ENCODE measurements around the gene ZNF701. TPM values are rescaled to one million over a fixed set of nuclear protein-coding genes. Genes with fewer than 3 reads are reported as not detected.
"Not testable (repeated sequence)": the region's sequence is repeated elsewhere in the genome, so short reads cannot be mapped to it uniquely, and the experiment has no call there.

ZNF701 gene
- polyA plus RNA-seq, 1 donor, result 23.3 TPM

GRCh38 chr19:52561611-52562010 lies 8.5 kb upstream of the ZNF701 start:
- DNase-seq, result not testable (repeated sequence)

GRCh38 chr19:52566121-52566520 lies 4.0 kb upstream of the ZNF701 start:
- DNase-seq, result no peak

- no peak for DNase-seq
Measured at GRCh38 chr19:52566588-52566987, 3.5 kb upstream of the ZNF701 start.

- no peak for DNase-seq
Measured at GRCh38 chr19:52567921-52568320, 2.2 kb upstream of the ZNF701 start.

- peak; percentile 56 for DNase-seq
Measured at GRCh38 chr19:52569638-52569999, 468 bp upstream of the ZNF701 start.

GRCh38 chr19:52584736-52585440 lies 14.8 kb downstream of the ZNF701 start:
- DNase-seq, result peak; percentile 59

- no peak for DNase-seq
Measured at GRCh38 chr19:52585604-52586003, 15.5 kb downstream of the ZNF701 start.

- no peak for DNase-seq
Measured at GRCh38 chr19:52590728-52591127, 20.6 kb downstream of the ZNF701 start.

GRCh38 chr19:52592301-52592700 lies 22.2 kb downstream of the ZNF701 start:
- DNase-seq, result no peak

- DNase-seq, result not testable (repeated sequence)
Measured at GRCh38 chr19:52593441-52593840, 23.4 kb downstream of the ZNF701 start.

- DNase-seq, result no peak
Measured at GRCh38 chr19:52599241-52599640, 29.2 kb downstream of the ZNF701 start.

- DNase-seq, result no peak
Measured at GRCh38 chr19:52600639-52601024, 30.5 kb downstream of the ZNF701 start.

- DNase-seq, result peak; percentile 89
Measured at GRCh38 chr19:52601025-52601973, 31.2 kb downstream of the ZNF701 start.

GRCh38 chr19:52601974-52602366 lies 31.9 kb downstream of the ZNF701 start:
- not testable (repeated sequence) for DNase-seq

- DNase-seq, result no peak
Measured at GRCh38 chr19:52602941-52603340, 32.9 kb downstream of the ZNF701 start.

GRCh38 chr19:52603558-52604207 lies 33.6 kb downstream of the ZNF701 start:
- DNase-seq, result no peak

- DNase-seq, result no peak
Measured at GRCh38 chr19:52613299-52613906, 43.3 kb downstream of the ZNF701 start.

GRCh38 chr19:52621376-52621775 lies 51.3 kb downstream of the ZNF701 start:
- DNase-seq, result no peak

- no peak for DNase-seq
Measured at GRCh38 chr19:52622261-52622660, 52.2 kb downstream of the ZNF701 start.

GRCh38 chr19:52626915-52627314 lies 56.8 kb downstream of the ZNF701 start:
- DNase-seq, result no peak

GRCh38 chr19:52627441-52627840 lies 57.4 kb downstream of the ZNF701 start:
- DNase-seq, result not testable (repeated sequence)

Data from left kidney (tissue), 2 donors.